MM.1S (cell line): ENCODE measurements around the gene KIAA1755.

Experiments used
- DNase-seq: peaks from one replicate; pipeline ENCODE4 v3.0.0-alpha.2; 2015
- H2AFZ ChIP-seq: fragments of 300-600 bp; sonication (generic); 2 replicates; pipeline ENCODE4 v1.6.0; 2016; ENCODE audit warnings: antibody characterized with exemption, low read length
- H3F3A ChIP-seq: fragments of 300-600 bp; sonication (generic); 2 replicates; pipeline ENCODE4 v1.6.1; 2016; ENCODE audit warnings: mild to moderate bottlenecking, antibody characterized with exemption, low read length, moderate library complexity, mixed read lengths; ENCODE audit not compliant: insufficient read depth
- H3K27ac ChIP-seq: fragments of 300-600 bp; sonication (generic); 2 replicates; pipeline ENCODE4 v1.5.1; 2016; ENCODE audit warnings: mild to moderate bottlenecking, low read length
- H3K27me3 ChIP-seq: fragments of 300-600 bp; sonication (generic); replicated peaks from 2 replicates; pipeline ENCODE4 v1.6.0; 2016; ENCODE audit warnings: low read length; ENCODE audit not compliant: insufficient read depth
- H3K36me3 ChIP-seq: fragments of 300-600 bp; sonication (generic); replicated peaks from 2 replicates; pipeline ENCODE4 v1.6.1; 2016; ENCODE audit warnings: mild to moderate bottlenecking, low read length, mixed read lengths; ENCODE audit not compliant: insufficient read depth
- H3K4me1 ChIP-seq: fragments of 300-600 bp; sonication (generic); 2 replicates; pipeline ENCODE4 v1.6.1; 2016; ENCODE audit warnings: low read length, mixed read lengths
- H3K4me2 ChIP-seq: fragments of 300-600 bp; sonication (generic); 2 replicates; pipeline ENCODE4 v1.6.0; 2016; ENCODE audit warnings: low read depth, low read length
- H3K4me3 ChIP-seq: fragments of 300-600 bp; sonication (generic); 2 replicates; pipeline ENCODE4 v1.5.1; 2016; ENCODE audit warnings: low read length, mixed read lengths
- H3K79me2 ChIP-seq: fragments of 300-600 bp; sonication (generic); 2 replicates; pipeline ENCODE4 v1.6.1; 2016; ENCODE audit warnings: mixed run types, low read length, mixed read lengths
- H3K9ac ChIP-seq: fragments of 300-600 bp; sonication (generic); 2 replicates; pipeline ENCODE4 v1.6.1; 2016; ENCODE audit warnings: low read length, mixed read lengths
- H3K9me2 ChIP-seq: fragments of 300-600 bp; sonication (generic); replicated peaks from 2 replicates; pipeline ENCODE4 v1.6.1; 2016; ENCODE audit warnings: mild to moderate bottlenecking, low read length, mixed read lengths; ENCODE audit not compliant: insufficient read depth
- H3K9me3 ChIP-seq: fragments of 300-600 bp; sonication (generic); replicated peaks from 2 replicates; pipeline ENCODE4 v1.6.1; 2016; ENCODE audit warnings: mild to moderate bottlenecking, low read length, mixed read lengths; ENCODE audit not compliant: insufficient read depth
- H4K20me1 ChIP-seq: fragments of 300-600 bp; sonication (generic); 2 replicates; pipeline ENCODE4 v1.6.1; 2016; ENCODE audit warnings: mild to moderate bottlenecking, low read length, moderate library complexity, mixed read lengths; ENCODE audit not compliant: insufficient read depth
- CTCF ChIP-seq: fragments of 300-600 bp; sonication (generic); IDR thresholded peaks from 2 replicates; pipeline ENCODE4 v1.5.1; 2016; ENCODE audit warnings: antibody characterized with exemption, low read length, mixed read lengths
- EZH2 ChIP-seq: fragments of 300-600 bp; sonication (generic); optimal IDR thresholded peaks from 2 replicates; pipeline ENCODE3; 2017; ENCODE audit warnings: low read depth, mild to moderate bottlenecking, antibody characterized with exemption, low read length, mixed read lengths
- EZH2phosphoT487 ChIP-seq: fragments of 300-600 bp; sonication (generic); IDR thresholded peaks from 2 replicates; pipeline ENCODE4 v1.6.1; 2018; ENCODE audit warnings: antibody characterized with exemption, low read length

KIAA1755 gene

GRCh38 chr20:38209054-38209675 lies 51.4 kb downstream of the KIAA1755 start:
- Histone ChIP-seq H4K20me1 (no peaks in the 10 kb centered on the region), H2AFZ (no peak overlapping the region), H3K79me2 (no peaks in the 10 kb centered on the region), H3K4me3 (no peak overlapping the region), H3K36me3 (no peaks in the 10 kb centered on the region), H3K27me3 (no peaks in the 10 kb centered on the region), H3F3A (no peaks in the 10 kb centered on the region), H3K9me3 (no peaks in the 10 kb centered on the region), H3K27ac (no peak overlapping the region), H3K9me2 (no peaks in the 10 kb centered on the region), H3K4me1 (no peaks in the 10 kb centered on the region), H3K9ac (no peak overlapping the region), H3K4me2 (no peak overlapping the region)
- TF ChIP-seq CTCF (no peak), EZH2phosphoT487 (no peak)
- DNase-seq = no peak

GRCh38 chr20:38208523-38208922 lies 52.0 kb downstream of the KIAA1755 start:
- Histone ChIP-seq H3K9me2 (no peaks in the 10 kb centered on the region), H3K79me2 (no peaks in the 10 kb centered on the region), H3K4me3 (no peak overlapping the region), H3K9me3 (no peaks in the 10 kb centered on the region), H2AFZ (no peak overlapping the region), H3F3A (no peaks in the 10 kb centered on the region), H3K4me1 (no peaks in the 10 kb centered on the region), H3K4me2 (no peak overlapping the region), H4K20me1 (no peaks in the 10 kb centered on the region), H3K9ac (no peak overlapping the region), H3K36me3 (no peaks in the 10 kb centered on the region), H3K27ac (no peak overlapping the region), H3K27me3 (no peaks in the 10 kb centered on the region)
- no peak for TF ChIP-seq EZH2
- no peak for TF ChIP-seq CTCF
- TF ChIP-seq EZH2phosphoT487 = no peak
- no peak for DNase-seq

GRCh38 chr20:38208088-38208487 lies 52.4 kb downstream of the KIAA1755 start:
- no peaks in the 10 kb centered on the region for H3K79me2 ChIP-seq
- no peak overlapping the region for H3K4me3 ChIP-seq
- no peaks in the 10 kb centered on the region for H3K4me1 ChIP-seq
- H4K20me1 ChIP-seq = no peaks in the 10 kb centered on the region
- H3K4me2 ChIP-seq = no peak overlapping the region
- H3K9ac ChIP-seq = no peak overlapping the region
- H2AFZ ChIP-seq = no peak overlapping the region
- no peak for TF ChIP-seq EZH2
- no peak for TF ChIP-seq EZH2phosphoT487
- no peak for TF ChIP-seq CTCF
- DNase-seq = no peak
- H3F3A ChIP-seq = no peaks in the 10 kb centered on the region
- H3K9me3 ChIP-seq = no peaks in the 10 kb centered on the region
- no peaks in the 10 kb centered on the region for H3K9me2 ChIP-seq
- H3K27me3 ChIP-seq = no peaks in the 10 kb centered on the region
- H3K27ac ChIP-seq = no peak overlapping the region
- no peaks in the 10 kb centered on the region for H3K36me3 ChIP-seq
